GM12873 (cell line): Measurements from ENCODE around the gene F2RL1.

Experiments
- TF ChIP-seq, protein P1 (sequence below): IDR thresholded peaks from 2 replicates; pipeline ENCODE4 v1.5.1; 2012; ENCODE audit warnings: low read depth, mild to moderate bottlenecking, moderate library complexity, low read length, control low read depth; ENCODE audit not compliant: insufficient read depth; ENCODE audit errors: missing control alignments

Gene F2RL1

DNA sequence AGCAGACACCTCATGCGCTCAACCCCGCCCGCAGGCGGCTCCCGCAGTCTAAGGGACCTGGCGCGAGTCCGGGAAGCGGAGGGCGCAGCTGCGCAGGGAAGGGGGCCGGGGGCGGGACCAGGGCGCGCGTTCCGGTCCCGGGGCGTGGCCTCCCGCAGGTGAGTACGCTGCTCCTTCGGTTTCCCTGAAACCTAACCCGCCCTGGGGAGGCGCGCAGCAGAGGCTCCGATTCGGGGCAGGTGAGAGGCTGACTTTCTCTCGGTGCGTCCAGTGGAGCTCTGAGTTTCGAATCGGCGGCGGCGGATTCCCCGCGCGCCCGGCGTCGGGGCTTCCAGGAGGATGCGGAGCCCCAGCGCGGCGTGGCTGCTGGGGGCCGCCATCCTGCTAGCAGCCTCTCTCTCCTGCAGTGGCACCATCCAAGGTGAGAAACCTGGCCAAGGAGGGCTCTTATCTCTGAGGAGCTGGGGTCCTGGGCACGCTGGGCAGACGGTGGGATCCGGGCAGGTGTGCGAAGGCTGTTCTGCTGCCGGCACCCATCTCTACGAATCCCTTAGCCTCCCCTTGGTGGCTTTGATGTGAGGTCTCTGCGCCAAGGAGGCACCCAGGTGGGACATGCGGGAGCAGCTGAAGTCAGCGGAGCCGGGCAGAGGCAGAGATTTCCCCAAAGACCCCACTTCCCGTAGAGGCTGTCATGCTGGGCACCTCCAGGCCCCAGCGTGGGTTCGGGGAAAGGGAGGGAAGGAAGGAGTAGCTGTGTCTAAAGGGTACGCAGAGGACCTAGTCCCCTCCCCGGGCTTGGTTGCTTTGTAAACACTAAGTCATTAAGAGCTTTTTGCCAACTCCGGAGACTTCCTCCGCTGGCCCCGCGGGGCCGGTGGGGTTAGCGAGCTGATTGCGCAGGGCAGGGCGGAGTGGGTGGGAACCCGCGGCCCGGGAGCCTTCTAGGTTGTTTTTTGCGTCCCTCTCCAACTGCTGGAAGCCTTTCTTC lies at the start of gene F2RL1:
Gene F2RL1, plus strand, starts transcription at position 187 of the 988 bp plus-strand sequence. Its CDS starts 153 bp downstream, at position 340.
- TF ChIP-seq, protein P1, sequence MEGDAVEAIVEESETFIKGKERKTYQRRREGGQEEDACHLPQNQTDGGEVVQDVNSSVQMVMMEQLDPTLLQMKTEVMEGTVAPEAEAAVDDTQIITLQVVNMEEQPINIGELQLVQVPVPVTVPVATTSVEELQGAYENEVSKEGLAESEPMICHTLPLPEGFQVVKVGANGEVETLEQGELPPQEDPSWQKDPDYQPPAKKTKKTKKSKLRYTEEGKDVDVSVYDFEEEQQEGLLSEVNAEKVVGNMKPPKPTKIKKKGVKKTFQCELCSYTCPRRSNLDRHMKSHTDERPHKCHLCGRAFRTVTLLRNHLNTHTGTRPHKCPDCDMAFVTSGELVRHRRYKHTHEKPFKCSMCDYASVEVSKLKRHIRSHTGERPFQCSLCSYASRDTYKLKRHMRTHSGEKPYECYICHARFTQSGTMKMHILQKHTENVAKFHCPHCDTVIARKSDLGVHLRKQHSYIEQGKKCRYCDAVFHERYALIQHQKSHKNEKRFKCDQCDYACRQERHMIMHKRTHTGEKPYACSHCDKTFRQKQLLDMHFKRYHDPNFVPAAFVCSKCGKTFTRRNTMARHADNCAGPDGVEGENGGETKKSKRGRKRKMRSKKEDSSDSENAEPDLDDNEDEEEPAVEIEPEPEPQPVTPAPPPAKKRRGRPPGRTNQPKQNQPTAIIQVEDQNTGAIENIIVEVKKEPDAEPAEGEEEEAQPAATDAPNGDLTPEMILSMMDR = no peak

DNA sequence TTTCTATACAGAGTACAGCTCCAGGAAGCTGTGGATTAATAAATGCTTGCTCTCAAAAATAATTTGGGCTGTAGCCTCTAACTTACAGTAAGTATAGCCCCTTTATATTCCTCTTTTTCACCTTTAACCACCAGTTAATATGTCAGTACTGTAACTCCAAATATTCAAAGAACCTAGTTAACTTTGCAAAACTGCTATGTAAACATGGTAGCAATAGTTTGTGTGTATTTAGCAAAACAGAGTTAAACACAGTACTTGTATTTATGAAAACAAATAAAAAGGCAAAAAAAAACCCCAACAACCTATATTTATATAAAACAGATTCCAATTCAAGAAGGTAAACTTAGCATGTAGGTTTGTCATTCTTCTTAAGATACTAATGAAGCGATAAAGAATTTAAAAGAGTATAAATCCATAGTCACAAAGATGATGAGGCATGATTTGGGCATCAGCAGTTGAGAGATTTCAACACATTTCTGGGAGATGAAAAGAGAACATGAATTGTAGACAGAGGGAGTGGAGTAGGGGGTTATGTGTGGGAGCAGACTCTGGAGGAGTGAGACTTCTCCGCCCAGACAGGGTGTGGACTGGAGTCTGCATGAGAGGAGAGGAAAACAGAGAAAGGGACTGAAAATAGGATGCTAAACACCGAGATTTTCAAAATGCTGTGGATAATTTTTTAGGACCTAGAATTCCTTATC lies 47.0 kb upstream of the F2RL1 start:
- TF ChIP-seq, protein P1 = no peak

DNA sequence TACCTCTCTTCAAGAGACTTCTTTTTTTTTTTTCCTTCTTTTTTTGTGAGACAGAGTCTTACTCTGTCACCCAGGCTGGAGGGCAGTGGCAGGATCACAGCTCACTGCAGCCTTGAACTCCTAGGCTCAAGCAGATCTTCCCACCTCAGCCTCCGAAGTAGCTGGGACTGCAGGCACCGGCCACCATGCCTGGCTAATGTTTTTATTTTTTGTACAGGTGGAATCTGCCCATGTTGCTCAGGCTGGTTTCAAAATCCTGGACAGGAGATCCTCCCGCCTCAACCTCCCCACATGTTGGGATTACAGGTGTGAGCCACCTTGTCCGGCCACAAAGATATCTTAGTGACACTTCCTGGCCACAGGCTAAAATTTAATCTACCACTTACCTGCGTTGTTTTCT lies 42.9 kb upstream of the F2RL1 start:
- TF ChIP-seq, protein P1 = no peak

DNA sequence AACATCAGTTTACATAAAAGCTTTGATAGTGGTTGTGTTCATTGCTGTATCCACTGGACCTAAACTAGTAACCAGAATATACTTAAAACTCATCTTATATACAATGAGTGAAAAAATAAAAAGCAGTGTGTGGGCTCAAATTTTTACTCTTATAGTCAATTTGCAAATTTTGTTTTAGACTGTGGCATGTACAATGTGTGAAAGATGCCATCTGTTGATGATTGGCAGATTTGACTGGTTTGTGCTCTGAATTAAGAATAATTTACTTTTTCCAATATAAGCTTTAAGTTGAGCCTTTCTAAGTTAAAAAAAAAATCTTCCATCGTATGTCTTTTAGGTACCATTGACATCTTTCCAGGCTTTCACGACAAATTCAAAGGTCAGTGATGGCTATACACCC lies 42.4 kb upstream of the F2RL1 start:
- TF ChIP-seq, protein P1 = no peak

GRCh38 chr5:76781775-76782174 lies 37.1 kb upstream of the F2RL1 start:
- TF ChIP-seq, protein P1 = no peak

DNA sequence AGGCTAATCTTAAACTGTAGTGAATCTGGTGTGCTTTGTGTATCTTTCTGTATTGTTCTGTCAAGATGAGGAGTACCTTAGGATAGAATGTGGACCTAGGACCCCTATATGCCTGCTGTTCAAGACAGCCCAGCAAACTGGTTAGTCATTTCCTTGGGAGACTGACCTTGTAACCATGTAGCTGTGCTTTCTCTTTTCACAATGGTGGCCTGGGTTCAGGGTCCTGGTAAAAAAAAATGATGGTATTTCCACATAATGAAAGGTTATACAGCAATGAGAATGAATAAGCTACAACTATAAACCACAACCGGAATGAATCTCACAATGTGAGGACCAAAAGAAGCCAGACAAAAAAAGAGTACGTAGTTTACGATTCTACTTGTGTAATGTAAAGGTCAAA lies 36.4 kb upstream of the F2RL1 start:
- TF ChIP-seq, protein P1 = no peak

- TF ChIP-seq, protein P1 = no peak
These were observed 31.6 kb upstream of the F2RL1 start for GRCh38 chr5:76787237-76787636.
